Esophagus muscularis mucosa (tissue), 4 donors: ENCODE measurements around the gene MPST. TPM values are rescaled to one million over a fixed set of nuclear protein-coding genes. Genes with fewer than 3 reads are reported as not detected.

Source experiments
- DNase-seq: peaks from one replicate; pipeline ENCODE4 v3.0.0-alpha.2; 2017; ENCODE audit errors: extremely low spot score
- H3K27ac ChIP-seq, 4 donors: fragments of 200-600 bp; sonication (generic); replicated peaks in 1 of 4; 1 replicate in 3 of 4; 2 replicates in 1 of 4; pipeline ENCODE4 v1.5.1; 2016 to 2019; ENCODE audit warnings: mild to moderate bottlenecking in 1 of 4
- H3K27me3 ChIP-seq, 4 donors: fragments of 200-600 bp; sonication (generic); one replicate each; pipeline versions ENCODE4 v1.5.1 to v1.6.0; 2016 to 2019
- H3K36me3 ChIP-seq, 4 donors: fragments of 200-600 bp; sonication (generic); one replicate each; pipeline ENCODE4 v1.5.1; 2016 to 2019
- H3K4me1 ChIP-seq, 4 donors: fragments of 200-600 bp; sonication (generic); one replicate each; pipeline ENCODE4 v1.5.1; 2016 to 2019
- H3K4me3 ChIP-seq, 4 donors: fragments of 200-600 bp; sonication (generic); 1 replicate in 2 of 4; 2 replicates in 2 of 4; pipeline ENCODE4 v1.5.1; 2016 to 2019; ENCODE audit warnings: mild to moderate bottlenecking in 4 of 4, moderate library complexity in 1 of 4
- H3K9me3 ChIP-seq, 4 donors: fragments of 200-600 bp; sonication (generic); 1 replicate in 3 of 4; 2 replicates in 1 of 4; pipeline ENCODE4 v1.5.1; 2016 to 2019
- CTCF ChIP-seq, 3 experiments: fragments of 200-600 bp in 2 of 3; fragments of 450-650 bp in 1 of 3; sonication (generic) in 2 of 3; IDR thresholded peaks; one replicate each; pipeline ENCODE4 v1.5.1; 2017 to 2019; ENCODE audit warnings: antibody characterized with exemption in 3 of 3, mild to moderate bottlenecking in 2 of 3, moderate library complexity in 1 of 3
- EP300 ChIP-seq: sonication (generic); formaldehyde crosslinking; IDR thresholded peaks from one replicate; pipeline ENCODE4 v1.6.1; 2017; ENCODE audit warnings: antibody characterized with exemption
- POLR2A ChIP-seq: fragments of 450-650 bp; IDR thresholded peaks from one replicate; pipeline ENCODE4 v1.6.1; 2017; ENCODE audit warnings: antibody characterized with exemption, moderate library complexity, mild to moderate bottlenecking, low read depth
- POLR2AphosphoS5 ChIP-seq, 2 donors: sonication (generic); formaldehyde crosslinking; IDR thresholded peaks; one replicate each; pipeline ENCODE4 v1.6.1; 2017; ENCODE audit warnings: antibody characterized with exemption in 2 of 2
- WGBS: methylation state at CpG from one replicate; pipeline ENCODE4 v1.1.5; 2018; 5-methylcytosine and 5-hydroxymethylcytosine counted together
- intact Hi-C: fragments of 100-400 bp; cut with DNase I; formaldehyde crosslinking; loops from one replicate; pipeline ENCODE4 v1.15.1; 2023
- total RNA-seq, 4 donors: library from RNA; depleted of rRNA; stranded (reverse); fragments of >200 nt; gene quantifications; one replicate each; pipeline versions ENCODE4 v1.1.0 to v1.2.1, GENCODE V29; 2016

Gene MPST
- total RNA-seq, 4 donors from 2014 or later: 124 to 205 (median 169) TPM

- intact Hi-C loops: no loop called here
- no peak for TF ChIP-seq POLR2A
- no peak for TF ChIP-seq EP300
- no peak for TF ChIP-seq CTCF (IDR thresholded peaks at IDR 0.05)
- no peak for TF ChIP-seq POLR2AphosphoS5 (IDR thresholded peaks at IDR 0.05)
Measured at GRCh38 chr22:37048133-37048532, 28.6 kb downstream of the MPST start.

GRCh38 chr22:37049224-37049623, 29.7 kb downstream of the MPST start:
- Histone ChIP-seq H3K36me3 (peaks cover 0 to 9% (median 4%) of the 10 kb centered on the region in 4 donors), H3K4me1 (peaks cover 25 to 34% (median 29%) of the 10 kb centered on the region in 4 donors), H3K27ac (no peak overlapping the region), H3K4me3 (no peak overlapping the region), H3K9me3 (no peaks in the 10 kb centered on the region), H3K27me3 (no peaks in the 10 kb centered on the region)
- TF ChIP-seq POLR2AphosphoS5 (IDR thresholded peaks at IDR 0.05) (no peak), EP300 (no peak), CTCF (IDR thresholded peaks at IDR 0.05) (no peak), POLR2A (no peak)
- no peak for DNase-seq
- intact Hi-C loops: no loop called here
- WGBS: 86% methylated on average over 2 of the region's 2 CpGs

More at GRCh38 chr22:37048133-37048532, 28.6 kb downstream of the MPST start:
- 79% methylated on average over 6 of the region's 6 CpGs for WGBS
- no peak for DNase-seq
- Histone ChIP-seq H3K36me3 (peaks cover 0 to under 1% (median 0%) of the 10 kb centered on the region in 4 donors), H3K9me3 (no peaks in the 10 kb centered on the region), H3K4me3 (no peak overlapping the region), H3K27ac (no peak overlapping the region), H3K4me1 (peaks cover 21 to 31% (median 24%) of the 10 kb centered on the region in 4 donors), H3K27me3 (peaks cover 0 to 5% (median 0%) of the 10 kb centered on the region in 4 donors)

GRCh38 chr22:37050913-37051312, 31.4 kb downstream of the MPST start:
- 83% methylated on average over 6 of the region's 6 CpGs for WGBS
- no peak for DNase-seq
- no peaks in the 10 kb centered on the region for H3K9me3 ChIP-seq
- peak overlapping the region in 1 of 4 donors; percentile 41 for H3K27ac ChIP-seq
- no peak for TF ChIP-seq POLR2AphosphoS5 (IDR thresholded peaks at IDR 0.05)
- no peak for TF ChIP-seq EP300
- TF ChIP-seq POLR2A: no peak
- no peaks in the 10 kb centered on the region for H3K27me3 ChIP-seq
- peaks cover 25 to 34% (median 29%) of the 10 kb centered on the region in 4 donors for H3K4me1 ChIP-seq
- H3K36me3 ChIP-seq: peaks cover 0 to 26% (median 14%) of the 10 kb centered on the region in 4 donors
- intact Hi-C loops: no loop called here
- H3K4me3 ChIP-seq: peak overlapping the region; percentile 74 to 86 (median 80)

GRCh38 chr22:37051391-37052385, 32.1 kb downstream of the MPST start, which contains the start of gene KCTD17:
Gene KCTD17, plus strand, starts transcription at chr22:37051742. Its CDS starts 19 bp downstream, at chr22:37051761.
- DNase-seq: no peak
- no peaks in the 10 kb centered on the region for H3K9me3 ChIP-seq
- peak within 1 kb of the TSS in 2 of 4 donors; percentile 41 to 53 for H3K27ac ChIP-seq
- intact Hi-C loops: no loop called here
- H3K4me1 ChIP-seq: peaks cover 25 to 34% (median 29%) of the 10 kb centered on the region in 4 donors
- peak within 1 kb of the TSS; percentile 74 to 86 (median 80) for H3K4me3 ChIP-seq
- H3K27me3 ChIP-seq: no peaks in the 10 kb centered on the region
- 2% methylated on average over 11 of the region's 89 CpGs for WGBS
- H3K36me3 ChIP-seq: peaks cover 4 to 34% (median 21%) of the 10 kb centered on the region in 4 donors
- TF ChIP-seq POLR2A: no peak
- peak in 1 of 3 experiments; percentile 15 for TF ChIP-seq CTCF (IDR thresholded peaks at IDR 0.05)
- no peak for TF ChIP-seq EP300
- TF ChIP-seq POLR2AphosphoS5 (IDR thresholded peaks at IDR 0.05): peak in 1 of 2 donors; percentile 53
